Upper lobe of left lung (tissue), 4 donors: Measurements from ENCODE around the gene KCNK3.

Experiments used
- POLR2A ChIP-seq, 4 donors: fragments of 450-650 bp; IDR thresholded peaks; one replicate each; pipeline ENCODE4 v1.5.1; 2016 to 2017; ENCODE audit warnings: antibody characterized with exemption in 4 of 4, mild to moderate bottlenecking in 2 of 4
- POLR2AphosphoS5 ChIP-seq, 2 donors: sonication (generic); formaldehyde crosslinking; IDR thresholded peaks; one replicate each; pipeline ENCODE4 v1.5.1; 2017; ENCODE audit warnings: antibody characterized with exemption in 2 of 2
- TF ChIP-seq, protein P1 (sequence below), 6 experiments: fragments of 450-650 bp in 4 of 6; fragments of 200-600 bp in 2 of 6; sonication (generic) in 2 of 6; IDR thresholded peaks; one replicate each; pipeline ENCODE4 v1.5.1; 2016 to 2019; ENCODE audit warnings: antibody characterized with exemption in 6 of 6

DNA sequence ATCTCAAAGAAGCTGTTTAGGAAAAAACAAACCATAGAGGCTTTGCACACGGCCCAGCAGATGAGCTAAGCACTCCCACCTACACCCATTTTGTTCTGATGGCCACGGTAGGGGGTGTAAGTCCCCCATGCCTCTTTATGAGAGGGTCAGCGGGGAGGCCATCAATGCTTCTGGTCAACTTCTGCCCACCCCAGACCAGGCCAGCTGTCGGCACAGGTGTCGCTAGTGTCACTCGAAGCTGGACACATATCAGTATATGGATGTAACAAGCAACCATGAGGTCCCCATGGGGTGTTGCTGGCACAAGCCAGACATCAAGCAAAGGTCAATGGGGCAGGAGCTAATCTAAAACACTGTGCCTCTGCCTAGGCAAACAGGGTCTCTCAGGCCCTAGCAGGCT lies 47.8 kb downstream of the KCNK3 start:
- TF ChIP-seq, protein P1, sequence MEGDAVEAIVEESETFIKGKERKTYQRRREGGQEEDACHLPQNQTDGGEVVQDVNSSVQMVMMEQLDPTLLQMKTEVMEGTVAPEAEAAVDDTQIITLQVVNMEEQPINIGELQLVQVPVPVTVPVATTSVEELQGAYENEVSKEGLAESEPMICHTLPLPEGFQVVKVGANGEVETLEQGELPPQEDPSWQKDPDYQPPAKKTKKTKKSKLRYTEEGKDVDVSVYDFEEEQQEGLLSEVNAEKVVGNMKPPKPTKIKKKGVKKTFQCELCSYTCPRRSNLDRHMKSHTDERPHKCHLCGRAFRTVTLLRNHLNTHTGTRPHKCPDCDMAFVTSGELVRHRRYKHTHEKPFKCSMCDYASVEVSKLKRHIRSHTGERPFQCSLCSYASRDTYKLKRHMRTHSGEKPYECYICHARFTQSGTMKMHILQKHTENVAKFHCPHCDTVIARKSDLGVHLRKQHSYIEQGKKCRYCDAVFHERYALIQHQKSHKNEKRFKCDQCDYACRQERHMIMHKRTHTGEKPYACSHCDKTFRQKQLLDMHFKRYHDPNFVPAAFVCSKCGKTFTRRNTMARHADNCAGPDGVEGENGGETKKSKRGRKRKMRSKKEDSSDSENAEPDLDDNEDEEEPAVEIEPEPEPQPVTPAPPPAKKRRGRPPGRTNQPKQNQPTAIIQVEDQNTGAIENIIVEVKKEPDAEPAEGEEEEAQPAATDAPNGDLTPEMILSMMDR (IDR thresholded peaks at IDR 0.05) = no peak
- no peak for TF ChIP-seq POLR2A (IDR thresholded peaks at IDR 0.05)
- TF ChIP-seq POLR2AphosphoS5 (IDR thresholded peaks at IDR 0.05) = no peak
